Calu3 (cell line): ENCODE measurements around the gene GALK2. TPM values are rescaled to one million over a fixed set of nuclear protein-coding genes. Genes with fewer than 3 reads are reported as not detected.

ENCODE experiments used
- BruUV-seq: library from RNA; stranded (reverse); fragments of 400-500 nt; replicated peaks from 2 replicates; lab custom pipeline; 2021; lab: Mats Ljungman, UMichigan
- CTCF ChIA-PET: fragments of 300-600 bp; sonication (Branson Sonifier 250); formaldehyde crosslinking; loops from one replicate; lab custom pipeline; 2022; ENCODE audit warnings: antibody characterized with exemption; lab: Charles Lee
- DNase-seq: peaks from one replicate; pipeline ENCODE4 v3.0.0; 2022
- H3K27ac Mint-ChIP-seq: one replicate; pipeline ENCODE4 v1.8.0; 2022; ENCODE audit warnings: mixed read lengths; ENCODE audit not compliant: unreplicated experiment
- H3K27me3 Mint-ChIP-seq: one replicate; pipeline ENCODE4 v1.8.0; 2022; ENCODE audit warnings: mixed read lengths; ENCODE audit not compliant: unreplicated experiment
- H3K36me3 Mint-ChIP-seq: one replicate; pipeline ENCODE4 v1.8.0; 2022; ENCODE audit warnings: mild to moderate bottlenecking, moderate library complexity, mixed read lengths; ENCODE audit not compliant: insufficient read depth, unreplicated experiment
- H3K4me1 Mint-ChIP-seq: one replicate; pipeline ENCODE4 v1.8.0; 2022; ENCODE audit warnings: mild to moderate bottlenecking, low read depth, mixed read lengths; ENCODE audit not compliant: unreplicated experiment
- H3K4me3 Mint-ChIP-seq: one replicate; pipeline ENCODE4 v1.8.0; 2022; ENCODE audit warnings: mild to moderate bottlenecking, low read depth, moderate library complexity, mixed read lengths; ENCODE audit not compliant: unreplicated experiment
- H3K9me3 Mint-ChIP-seq: one replicate; pipeline ENCODE4 v1.8.0; 2022; ENCODE audit warnings: low read depth, mixed read lengths; ENCODE audit not compliant: unreplicated experiment
- intact Hi-C: fragments of 100-400 bp; cut with micrococcal nuclease; formaldehyde crosslinking; loops from one replicate; pipeline ENCODE4 v1.10.0; 2022; ENCODE audit not compliant: unreplicated experiment
- total RNA-seq: library from RNA; stranded (reverse); gene quantifications from 2 replicates; pipeline ENCODE4 v1.2.3, GENCODE V29; 2022
- TF ChIP-seq, protein P1 (sequence below): fragments of 200-600 bp; IDR thresholded peaks from one replicate; pipeline ENCODE4 v1.8.0; 2022; ENCODE audit warnings: antibody characterized with exemption; ENCODE audit not compliant: unreplicated experiment

GALK2 gene
- total RNA-seq, 1 experiment from 2014 or later, result 48.3 TPM

DNA sequence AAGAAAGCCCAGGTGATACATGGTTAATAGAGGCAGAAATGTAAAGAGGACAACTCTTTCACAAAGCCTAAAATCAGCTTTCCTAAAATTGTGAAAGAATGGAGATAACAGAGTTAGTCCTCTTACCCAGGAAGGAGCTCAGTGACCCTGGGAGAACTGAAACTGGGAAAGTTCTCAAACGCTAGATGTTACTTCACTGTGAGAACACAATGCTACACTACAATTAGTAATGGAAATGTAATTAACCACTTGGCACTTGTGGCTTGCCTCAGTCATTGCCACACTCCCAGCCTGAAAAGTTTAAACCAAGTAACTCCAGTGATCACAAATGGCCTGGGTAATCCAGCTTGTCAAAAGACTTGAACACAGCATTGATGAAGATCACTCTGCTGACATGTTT lies 150.3 kb downstream of the GALK2 start:
- Mint-ChIP-seq H3K36me3 (peaks cover 8% of the 10 kb centered on the region), H3K9me3 (no peaks in the 10 kb centered on the region), H3K27ac (no peak overlapping the region), H3K4me1 (no peaks in the 10 kb centered on the region), H3K4me3 (no peak overlapping the region), H3K27me3 (no peaks in the 10 kb centered on the region)
- no TSS peak for BruUV-seq
- intact Hi-C loops, result no loop called here
- DNase-seq, result no peak
- CTCF ChIA-PET, result interaction anchor here (0.7 kb wide), 1 partner anchor 30 kb away, joined by 3 read pairs; no protein-coding TSS in a partner anchor
- TF ChIP-seq, protein P1, sequence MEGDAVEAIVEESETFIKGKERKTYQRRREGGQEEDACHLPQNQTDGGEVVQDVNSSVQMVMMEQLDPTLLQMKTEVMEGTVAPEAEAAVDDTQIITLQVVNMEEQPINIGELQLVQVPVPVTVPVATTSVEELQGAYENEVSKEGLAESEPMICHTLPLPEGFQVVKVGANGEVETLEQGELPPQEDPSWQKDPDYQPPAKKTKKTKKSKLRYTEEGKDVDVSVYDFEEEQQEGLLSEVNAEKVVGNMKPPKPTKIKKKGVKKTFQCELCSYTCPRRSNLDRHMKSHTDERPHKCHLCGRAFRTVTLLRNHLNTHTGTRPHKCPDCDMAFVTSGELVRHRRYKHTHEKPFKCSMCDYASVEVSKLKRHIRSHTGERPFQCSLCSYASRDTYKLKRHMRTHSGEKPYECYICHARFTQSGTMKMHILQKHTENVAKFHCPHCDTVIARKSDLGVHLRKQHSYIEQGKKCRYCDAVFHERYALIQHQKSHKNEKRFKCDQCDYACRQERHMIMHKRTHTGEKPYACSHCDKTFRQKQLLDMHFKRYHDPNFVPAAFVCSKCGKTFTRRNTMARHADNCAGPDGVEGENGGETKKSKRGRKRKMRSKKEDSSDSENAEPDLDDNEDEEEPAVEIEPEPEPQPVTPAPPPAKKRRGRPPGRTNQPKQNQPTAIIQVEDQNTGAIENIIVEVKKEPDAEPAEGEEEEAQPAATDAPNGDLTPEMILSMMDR, result no peak

DNA sequence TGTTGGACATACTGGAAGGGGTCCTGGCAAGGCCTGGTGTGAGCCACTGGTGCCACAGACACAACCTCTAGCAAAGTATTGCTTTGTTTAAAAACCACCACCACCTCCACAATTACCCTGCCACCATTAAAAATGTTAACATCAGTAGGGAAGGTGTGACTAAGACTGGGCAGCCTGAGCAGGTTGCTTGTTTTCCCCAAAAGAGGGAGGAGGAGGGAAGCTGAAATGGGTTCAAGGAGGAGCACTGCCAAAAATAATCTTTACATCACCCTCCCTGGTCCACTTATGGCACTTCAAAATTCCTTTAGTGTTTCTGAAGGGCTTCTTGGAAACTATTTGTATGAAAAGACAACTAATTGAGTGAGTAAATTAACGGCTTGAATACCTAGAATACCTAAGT lies 153.2 kb downstream of the GALK2 start:
- Mint-ChIP-seq H3K9me3 (no peaks in the 10 kb centered on the region), H3K27me3 (no peaks in the 10 kb centered on the region), H3K4me1 (no peaks in the 10 kb centered on the region), H3K27ac (no peak overlapping the region), H3K4me3 (no peak overlapping the region), H3K36me3 (peaks cover 4% of the 10 kb centered on the region)
- CTCF ChIA-PET, result no interaction called here
- TF ChIP-seq, protein P1, result no peak
- no TSS peak for BruUV-seq
- DNase-seq, result no peak
- intact Hi-C loops, result no loop called here

DNA sequence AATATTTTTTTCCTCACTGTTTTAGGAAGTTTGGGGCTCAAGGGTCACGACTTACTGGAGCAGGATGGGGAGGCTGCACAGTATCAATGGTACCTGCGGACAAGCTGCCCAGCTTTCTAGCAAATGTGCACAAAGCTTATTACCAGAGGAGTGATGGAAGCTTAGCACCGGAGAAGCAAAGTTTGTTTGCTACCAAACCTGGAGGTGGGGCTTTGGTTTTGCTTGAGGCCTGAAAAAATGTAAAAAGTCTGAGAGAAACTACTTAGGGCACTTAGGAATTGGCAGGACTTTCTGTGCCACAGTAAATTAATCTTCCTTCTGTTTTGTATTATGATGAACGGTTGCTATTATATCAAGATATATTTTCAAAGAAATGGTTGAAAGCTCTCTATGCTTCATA lies 157.9 kb downstream of the GALK2 start:
- CTCF ChIA-PET, result no interaction called here
- DNase-seq, result no peak
- BruUV-seq, result no TSS peak
- Mint-ChIP-seq H3K36me3 (no peaks in the 10 kb centered on the region), H3K9me3 (no peaks in the 10 kb centered on the region), H3K27me3 (no peaks in the 10 kb centered on the region), H3K4me3 (no peak overlapping the region), H3K27ac (no peak overlapping the region), H3K4me1 (no peaks in the 10 kb centered on the region)
- intact Hi-C loops, result no loop called here
- TF ChIP-seq, protein P1, result no peak

DNA sequence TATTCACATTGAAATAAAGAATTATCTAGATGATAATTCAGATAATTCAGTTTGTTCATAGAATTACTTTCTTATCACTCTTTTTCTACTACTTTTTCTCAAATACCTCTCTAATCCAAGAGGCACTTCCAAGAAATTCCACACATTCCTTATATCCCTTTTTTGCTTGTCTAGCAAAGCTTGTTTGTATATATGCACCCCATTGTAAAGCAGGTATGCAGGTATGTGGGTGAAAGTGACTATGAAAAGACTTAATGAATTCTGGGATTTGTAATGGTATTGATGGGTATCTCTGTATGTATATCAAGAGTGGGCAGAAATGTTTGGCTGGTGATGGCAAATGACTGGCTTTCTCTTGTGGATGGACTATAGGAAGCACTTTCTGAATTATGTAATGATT lies 158.9 kb downstream of the GALK2 start:
- no peaks in the 10 kb centered on the region for H3K27me3 Mint-ChIP-seq
- CTCF ChIA-PET, result interaction anchor here (0.6 kb wide), 1 partner anchor 10 kb away, joined by 3 read pairs; no protein-coding TSS in a partner anchor
- H3K36me3 Mint-ChIP-seq, result no peaks in the 10 kb centered on the region
- no TSS peak for BruUV-seq
- no peak for DNase-seq
- TF ChIP-seq, protein P1, result no peak
- no peaks in the 10 kb centered on the region for H3K9me3 Mint-ChIP-seq
- H3K4me3 Mint-ChIP-seq, result no peak overlapping the region
- H3K27ac Mint-ChIP-seq, result no peak overlapping the region
- intact Hi-C loops, result no loop called here
- no peaks in the 10 kb centered on the region for H3K4me1 Mint-ChIP-seq
